A549 (cell line): ENCODE measurements around the gene TLR6. TPM values are rescaled to one million over a fixed set of nuclear protein-coding genes. Genes with fewer than 3 reads are reported as not detected.

Experiments used
- ATAC-seq, 2 experiments: fragments of 200-7000 bp in 1 of 2; fragments of >200 bp in 1 of 2; cut with Nextera tagmentation in 1 of 2; cut with Tn5 transposase in 1 of 2; 3 replicates each; pipeline versions ENCODE4 v1.8.0 to v1.9.1; 2018 to 2020; ENCODE audit warnings: mild to moderate bottlenecking in 1 of 2, moderate library complexity in 1 of 2
- CTCF ChIA-PET: fragments of 300-600 bp; sonication (Branson Sonifier 250); formaldehyde crosslinking; extraction: SDS; loops from one replicate; lab custom pipeline; 2021; ENCODE audit warnings: antibody characterized with exemption, inconsistent platforms; lab: Yijun Ruan, JAX
- POLR2A ChIA-PET: fragments of 350-600 bp; formaldehyde crosslinking; extraction: SDS; loops from one replicate; lab custom pipeline; 2021; ENCODE audit warnings: antibody characterized with exemption, inconsistent platforms; lab: Yijun Ruan, JAX
- DNase-seq, 2 experiments: peaks; one replicate each; pipeline versions ENCODE4 v3.0.0 to v3.0.0-alpha.2; 2011 to 2016; ENCODE audit warnings: low read depth in 1 of 2, low spot score in 1 of 2
- FAIRE-seq: peaks from 2 replicates; lab custom pipeline; 2011; peaks lifted over from hg19 to GRCh38; lab: Jason Lieb, UNC
- H3K27ac ChIP-seq, 2 experiments: fragments of >200 bp; sonication (Bioruptor Twin); formaldehyde crosslinking; 3 replicates each; pipeline ENCODE4 v1.5.1; 2016 to 2017
- H3K4me1 ChIP-seq: fragments of >200 bp; sonication (Bioruptor Twin); formaldehyde crosslinking; 3 replicates; pipeline ENCODE4 v1.6.1; 2016
- H3K4me2 ChIP-seq: fragments of >200 bp; sonication (Bioruptor Twin); formaldehyde crosslinking; 3 replicates; pipeline ENCODE4 v1.6.1; 2016
- H3K4me3 ChIP-seq: fragments of >200 bp; sonication (Bioruptor Twin); formaldehyde crosslinking; 3 replicates; pipeline ENCODE4 v1.5.1; 2016
- H3K9me3 ChIP-seq: fragments of >200 bp; sonication (Bioruptor Twin); formaldehyde crosslinking; 3 replicates; pipeline ENCODE4 v1.6.1; 2016
- BHLHE40 ChIP-seq: IDR thresholded peaks from 2 replicates; pipeline ENCODE4 v1.6.1; 2012; ENCODE audit warnings: low read depth, low read length, inconsistent platforms
- CBX2 ChIP-seq: fragments of 200-600 bp; sonication (generic); IDR thresholded peaks from 2 replicates; pipeline ENCODE4 v1.6.1; 2016; ENCODE audit warnings: low read depth, mild to moderate bottlenecking, borderline replicate concordance
- CBX8 ChIP-seq: fragments of 200-600 bp; sonication (generic); IDR thresholded peaks from 2 replicates; pipeline ENCODE4 v1.6.1; 2016
- CHD4 ChIP-seq: fragments of 200-600 bp; sonication (generic); IDR thresholded peaks from 2 replicates; pipeline ENCODE4 v1.6.1; 2016; ENCODE audit warnings: antibody characterized with exemption, mild to moderate bottlenecking, borderline replicate concordance
- ELK1 ChIP-seq: fragments of 150-350 bp; IDR thresholded peaks from 2 replicates; pipeline ENCODE4 v1.6.1; 2014; ENCODE audit warnings: low read depth, mild to moderate bottlenecking, low read length
- EP300 ChIP-seq, 2 experiments: fragments of >200 bp; sonication (Bioruptor Twin); formaldehyde crosslinking; IDR thresholded peaks; 2 replicates in 1 of 2; 3 replicates in 1 of 2; pipeline ENCODE4 v1.6.1; 2016 to 2017
- ESRRA ChIP-seq: fragments of 150-350 bp; IDR thresholded peaks from 2 replicates; pipeline ENCODE4 v1.6.1; 2014; ENCODE audit warnings: mild to moderate bottlenecking, low read length, borderline replicate concordance
- FOSB ChIP-seq: fragments of 250-450 bp; sonication (Bioruptor Pico); IDR thresholded peaks from 2 replicates; pipeline ENCODE4 v1.5.0; 2020; ENCODE audit warnings: mild to moderate bottlenecking, moderate library complexity
- FOSL2 ChIP-seq, 2 experiments: fragments of 450-650 bp in 1 of 2; fragments of >200 bp in 1 of 2; sonication (Bioruptor Twin) in 1 of 2; formaldehyde crosslinking; IDR thresholded peaks; 2 replicates each; pipeline versions ENCODE4 v1.5.0 to v1.6.1; 2016 to 2020; ENCODE audit warnings: mild to moderate bottlenecking in 1 of 2, moderate library complexity in 1 of 2
- GATA3 ChIP-seq: IDR thresholded peaks from 2 replicates; pipeline ENCODE4 v1.6.1; 2012; ENCODE audit warnings: borderline replicate concordance
- HDAC2 ChIP-seq: fragments of 200-600 bp; sonication (generic); IDR thresholded peaks from 2 replicates; pipeline ENCODE4 v1.6.1; 2016
- HES2 ChIP-seq: fragments of >200 bp; sonication (Bioruptor Twin); formaldehyde crosslinking; IDR thresholded peaks from 2 replicates; pipeline ENCODE4 v1.6.1; 2016
- NFE2L2 ChIP-seq: fragments of 150-350 bp; conservative IDR thresholded peaks from 2 replicates; pipeline ENCODE4 v1.6.1; 2014; ENCODE audit warnings: low read length
- PHF8 ChIP-seq: fragments of 200-600 bp; sonication (generic); IDR thresholded peaks from 2 replicates; pipeline ENCODE4 v1.6.1; 2016; ENCODE audit warnings: low read depth, mild to moderate bottlenecking, antibody characterized with exemption, moderate library complexity, borderline replicate concordance
- POLR2AphosphoS2 ChIP-seq: conservative IDR thresholded peaks from 2 replicates; pipeline ENCODE4 v1.6.1; 2012; ENCODE audit warnings: low read length, improper control_type of control experiment, inconsistent platforms
- REST ChIP-seq: fragments of 200-600 bp; sonication (generic); IDR thresholded peaks from 2 replicates; pipeline ENCODE4 v1.6.1; 2016; ENCODE audit warnings: antibody characterized with exemption, mild to moderate bottlenecking, moderate library complexity
- RNF2 ChIP-seq: fragments of 200-600 bp; sonication (generic); IDR thresholded peaks from 2 replicates; pipeline ENCODE4 v1.6.1; 2016; ENCODE audit warnings: low read depth, mild to moderate bottlenecking, antibody characterized with exemption, moderate library complexity, borderline replicate concordance
- SREBF2 ChIP-seq: fragments of 450-650 bp; IDR thresholded peaks from 2 replicates; pipeline ENCODE4 v1.6.1; 2014; ENCODE audit warnings: mild to moderate bottlenecking, moderate library complexity
- USF2 ChIP-seq: fragments of 450-650 bp; IDR thresholded peaks from 2 replicates; pipeline ENCODE4 v1.6.1; 2014; ENCODE audit warnings: antibody characterized with exemption
- ZFP36 ChIP-seq: fragments of 450-650 bp; IDR thresholded peaks from 2 replicates; pipeline ENCODE4 v1.6.1; 2014; ENCODE audit warnings: borderline replicate concordance; ENCODE audit not compliant: partially characterized antibody
- ZSCAN20 ChIP-seq: fragments of 250-450 bp; sonication (Bioruptor Pico); IDR thresholded peaks from 2 replicates; pipeline ENCODE4 v1.8.0; 2022; ENCODE audit warnings: mild to moderate bottlenecking, moderate library complexity
- WGBS: methylation state at CpG from one replicate; pipeline ENCODE4 v1.1.6; 2017; ENCODE audit errors: missing lambda C conversion rate; 5-methylcytosine and 5-hydroxymethylcytosine counted together
- polyA plus RNA-seq, 4 experiments: library from polyadenylated mRNA; depleted of rRNA in 3 of 4; stranded (reverse); fragments of >200 nt; fragmentation: RNase III in 1 of 4; extraction: RNeasy Plus Mini Kit Qiagen cat#74134 plus additional on column Dnase treatment in 1 of 4; gene quantifications; 2 replicates in 3 of 4; 3 replicates in 1 of 4; pipeline ENCODE4 v1.2.3, GENCODE V29; 2011 to 2017
- TF ChIP-seq, protein P1 (sequence below): IDR thresholded peaks from 2 replicates; pipeline ENCODE4 v1.6.1; 2012

TLR6 gene
- polyA plus RNA-seq, 2 of the 4 experiments (the other 2 are of a cell fraction) = 5.6 to 11.5 TPM

GRCh38 chr4:38822748-38823303 is 33.8 kb downstream of the TLR6 start:
- CTCF ChIA-PET = interaction anchor here (1.4 to 1.7 kb wide), 2 partner anchors 12 to 38 kb away, joined by 3 to 4 read pairs; no protein-coding TSS in a partner anchor
- POLR2A ChIA-PET = no interaction called here

DNA sequence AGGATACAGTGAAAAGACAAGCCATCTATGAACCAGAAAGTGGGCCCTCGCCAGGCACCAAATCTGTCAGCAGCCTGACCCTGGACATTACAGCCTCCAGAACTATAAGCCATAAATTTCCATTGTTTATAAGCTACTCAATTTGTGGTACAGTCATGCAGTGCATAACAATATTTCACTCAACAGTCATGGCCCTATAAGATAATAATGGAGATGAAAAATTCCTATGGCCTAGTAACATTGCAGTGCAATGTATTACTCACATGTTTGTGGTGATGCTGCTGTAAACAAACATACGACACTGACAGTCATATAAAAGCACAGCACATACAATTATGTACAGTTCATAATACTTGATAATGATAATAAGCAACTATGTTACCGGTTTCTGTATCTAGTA is 34.9 kb downstream of the TLR6 start:
- H3K9me3 ChIP-seq = no peaks in the 10 kb centered on the region; the same call in 2 of the 3 replicates
- no peak overlapping the region for H3K4me3 ChIP-seq
- H3K27ac ChIP-seq = no peak overlapping the region
- TF ChIP-seq HDAC2 (no peak), CBX2 (no peak), ZFP36 (no peak), CHD4 (no peak), NFE2L2 (no peak), USF2 (no peak), BHLHE40 (no peak), SREBF2 (no peak), POLR2AphosphoS2 (no peak), RNF2 (no peak), GATA3 (no peak), PHF8 (no peak), EP300 (IDR thresholded peaks at IDR 0.05) (no peak), FOSL2 (IDR thresholded peaks at IDR 0.05) (no peak), FOSL2 (CRISPR knock-in tag; IDR thresholded peaks at IDR 0.05) (no peak), FOSB (no peak), REST (no peak), CBX8 (no peak)
- 89% methylated on average over 3 of the region's 3 CpGs for WGBS
- no peak for ATAC-seq
- FAIRE-seq = no peak
- CTCF ChIA-PET = interaction anchor here (0.6 to 1.7 kb wide), 4 partner anchors 13 to 39 kb away, joined by 3 to 4 read pairs (median 4); partner anchors contain the start of gene TLR10
- no peak overlapping the region for H3K4me2 ChIP-seq
- H3K4me1 ChIP-seq = no peaks in the 10 kb centered on the region
- POLR2A ChIA-PET = no interaction called here
- no peak for DNase-seq

More at GRCh38 chr4:38822748-38823303, 33.8 kb downstream of the TLR6 start:
- Histone ChIP-seq H3K4me3 (no peak overlapping the region), H3K9me3 (no peaks in the 10 kb centered on the region; the same call in 2 of the 3 replicates), H3K4me2 (no peak overlapping the region), H3K4me1 (no peaks in the 10 kb centered on the region), H3K27ac (no peak overlapping the region)
- TF ChIP-seq ELK1 (no peak), HES2 (no peak), NFE2L2 (no peak), ZSCAN20 (no peak), HDAC2 (no peak), CHD4 (no peak), FOSL2 (IDR thresholded peaks at IDR 0.05) (no peak), FOSL2 (CRISPR knock-in tag; IDR thresholded peaks at IDR 0.05) (no peak), ESRRA (no peak)
- TF ChIP-seq, protein P1, sequence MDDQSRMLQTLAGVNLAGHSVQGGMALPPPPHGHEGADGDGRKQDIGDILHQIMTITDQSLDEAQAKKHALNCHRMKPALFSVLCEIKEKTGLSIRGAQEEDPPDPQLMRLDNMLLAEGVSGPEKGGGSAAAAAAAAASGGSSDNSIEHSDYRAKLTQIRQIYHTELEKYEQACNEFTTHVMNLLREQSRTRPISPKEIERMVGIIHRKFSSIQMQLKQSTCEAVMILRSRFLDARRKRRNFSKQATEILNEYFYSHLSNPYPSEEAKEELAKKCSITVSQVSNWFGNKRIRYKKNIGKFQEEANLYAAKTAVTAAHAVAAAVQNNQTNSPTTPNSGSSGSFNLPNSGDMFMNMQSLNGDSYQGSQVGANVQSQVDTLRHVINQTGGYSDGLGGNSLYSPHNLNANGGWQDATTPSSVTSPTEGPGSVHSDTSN = no peak
- FAIRE-seq (no peak), DNase-seq (no peak), ATAC-seq (no peak)
- 84% methylated on average over 5 of the region's 5 CpGs for WGBS
